Fibroblast of pulmonary artery (primary cell): ENCODE data around the gene MARCHF3.
A peak's percentile ranks its signal among the peaks of the same experiment; 100 is the strongest.
"Not testable (repeated sequence)": the region's sequence is repeated elsewhere in the genome, so short reads cannot be mapped to it uniquely, and the experiment has no call there.

Source experiments
- DNase-seq: peaks from one replicate; pipeline ENCODE4 v3.0.0-alpha.2; 2010; ENCODE audit warnings: low read depth
- H3K4me3 ChIP-seq: replicated peaks from 2 replicates; pipeline ENCODE4 v1.5.1; 2011; ENCODE audit warnings: low read depth, mild to moderate bottlenecking, control low read depth, low read length, moderate library complexity
- CTCF ChIP-seq: IDR thresholded peaks from 2 replicates; pipeline ENCODE4 v1.5.1; 2011; ENCODE audit warnings: mild to moderate bottlenecking, control low read depth, low read length, inconsistent platforms; ENCODE audit errors: missing control alignments

The MARCHF3 gene

DNA sequence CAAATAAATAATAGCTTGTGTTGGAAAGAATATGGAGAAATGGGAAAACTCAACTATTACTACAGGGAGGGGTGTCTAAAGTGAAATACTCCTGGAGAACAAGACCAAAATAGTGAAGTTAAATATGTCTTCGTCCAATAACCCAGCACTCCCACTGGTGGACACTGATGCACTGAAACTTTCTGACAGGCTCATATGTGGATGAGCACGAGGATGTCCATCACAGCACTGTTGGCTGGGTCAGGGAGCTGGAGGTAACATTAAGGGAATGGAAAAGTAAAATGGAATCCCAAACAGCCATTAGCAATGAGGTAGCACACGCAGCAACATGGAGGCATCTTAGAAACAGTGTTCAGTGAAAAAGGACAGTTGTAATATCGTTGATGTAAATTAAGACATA, 167.0 kb downstream of the MARCHF3 start:
- no peak overlapping the region for H3K4me3 ChIP-seq
- DNase-seq: no peak
- TF ChIP-seq CTCF: no peak

DNA sequence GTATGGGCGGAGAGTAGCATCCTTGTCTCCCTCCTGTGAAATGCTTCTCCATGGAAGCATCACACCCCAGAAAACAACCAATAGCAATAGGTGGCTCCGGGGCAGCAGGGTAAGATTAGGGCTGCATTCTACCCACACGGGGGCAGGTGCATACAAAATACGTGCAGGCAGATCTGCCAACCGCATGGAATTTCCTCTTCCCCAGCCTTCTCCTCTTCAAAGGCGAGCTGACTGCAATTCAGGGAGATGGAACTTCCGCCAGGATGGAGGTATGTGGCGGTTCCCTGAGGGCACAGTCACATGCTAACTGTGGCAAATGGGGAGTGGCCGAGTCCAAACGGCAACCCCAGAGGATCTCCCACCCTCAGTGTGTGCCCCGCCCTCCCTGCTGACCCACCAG, 171.9 kb downstream of the MARCHF3 start:
- H3K4me3 ChIP-seq: no peak overlapping the region
- no peak for TF ChIP-seq CTCF
- no peak for DNase-seq

- no peak for TF ChIP-seq CTCF
- peak; percentile 49 for DNase-seq
- no peak overlapping the region for H3K4me3 ChIP-seq
These were observed 172.6 kb downstream of the MARCHF3 start for GRCh38 chr5:126857472-126858410.

DNA sequence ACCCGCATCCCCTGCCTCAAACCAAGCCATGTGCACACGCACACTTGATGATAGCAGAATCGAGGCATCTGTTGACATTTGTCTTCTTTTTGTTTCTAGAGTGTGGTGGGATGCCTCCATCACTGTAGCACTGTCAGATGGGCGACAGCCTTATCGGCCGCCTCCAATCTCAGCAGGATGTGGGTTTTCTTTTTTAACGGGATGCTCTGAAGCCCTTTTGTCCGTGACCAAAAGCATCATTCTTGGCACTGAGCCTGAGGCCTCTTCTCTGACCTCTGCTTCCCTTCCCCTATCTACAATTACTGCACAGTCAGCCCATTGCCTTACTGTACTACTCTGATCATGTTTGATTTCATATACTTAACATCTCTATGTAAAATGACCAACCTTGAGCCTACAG, 175.1 kb downstream of the MARCHF3 start:
- no peak for DNase-seq
- TF ChIP-seq CTCF: no peak
- no peak overlapping the region for H3K4me3 ChIP-seq

- no peak for DNase-seq
- TF ChIP-seq CTCF: no peak
These were observed 175.7 kb downstream of the MARCHF3 start for GRCh38 chr5:126854526-126855110.

GRCh38 chr5:126853541-126854307, 176.6 kb downstream of the MARCHF3 start:
- H3K4me3 ChIP-seq, DNase-seq: not testable (repeated sequence)

More at GRCh38 chr5:126854526-126855110, 175.7 kb downstream of the MARCHF3 start:
- H3K4me3 ChIP-seq: no peak overlapping the region

DNA sequence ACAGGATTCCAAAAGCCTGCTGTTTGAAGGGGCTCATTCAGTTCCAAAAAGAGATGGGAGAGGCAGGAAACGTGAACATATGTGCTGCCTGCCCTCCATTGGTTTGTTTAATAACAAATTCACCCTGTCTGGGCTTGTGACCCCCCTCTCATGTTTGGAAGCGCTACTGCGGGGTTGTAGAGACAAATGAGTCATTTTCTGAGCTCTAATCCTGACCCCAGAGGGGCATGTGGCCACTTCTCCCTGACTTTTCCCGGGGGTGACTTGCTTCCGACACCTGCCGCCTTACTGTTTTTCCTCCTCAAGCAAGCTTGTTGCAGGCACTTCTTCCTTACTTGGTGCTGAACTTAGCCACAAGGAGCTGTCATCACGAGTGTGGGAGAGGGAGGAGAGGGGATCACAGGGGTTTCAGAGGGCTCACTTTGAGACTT, 177.5 kb downstream of the MARCHF3 start:
- no peak for TF ChIP-seq CTCF
- DNase-seq: no peak
- no peak overlapping the region for H3K4me3 ChIP-seq
